HFFc6 (cell line): ENCODE measurements around the gene RAMP3. TPM values are rescaled to one million over a fixed set of nuclear protein-coding genes. Genes with fewer than 3 reads are reported as not detected.

ENCODE experiments used
- DNase-seq: peaks from one replicate; pipeline ENCODE4 v3.0.0-alpha.2; 2018
- H3K27ac Mint-ChIP-seq: 2 replicates; pipeline ENCODE4 v1.8.0; 2020; ENCODE audit warnings: mild to moderate bottlenecking, mixed read lengths
- H3K27me3 Mint-ChIP-seq: 2 replicates; pipeline ENCODE4 v1.8.0; 2021; ENCODE audit warnings: mild to moderate bottlenecking, moderate library complexity, mixed read lengths; ENCODE audit not compliant: insufficient read depth
- H3K36me3 Mint-ChIP-seq: 2 replicates; pipeline ENCODE4 v1.8.0; 2021; ENCODE audit warnings: low read depth, mixed read lengths
- H3K4me1 Mint-ChIP-seq: 2 replicates; pipeline ENCODE4 v1.8.0; 2020; ENCODE audit warnings: low read depth, mixed read lengths
- H3K4me3 Mint-ChIP-seq: 2 replicates; pipeline ENCODE4 v1.8.0; 2020; ENCODE audit warnings: mild to moderate bottlenecking, moderate library complexity, mixed read lengths
- H3K9me3 Mint-ChIP-seq: 2 replicates; pipeline ENCODE4 v1.8.0; 2020; ENCODE audit warnings: mild to moderate bottlenecking, mixed read lengths
- CTCF ChIP-seq: fragments of 200-600 bp; sonication (generic); IDR thresholded peaks from 2 replicates; pipeline ENCODE4 v1.5.0; 2021; ENCODE audit warnings: antibody characterized with exemption, mild to moderate bottlenecking
- total RNA-seq, 6 experiments: library from RNA; stranded (reverse); fragmentation: NEBNext Ultra II Directional; extraction: Animal tissue kit (Norgen Biotek cat#: 25700); gene quantifications; 2 replicates in 1 of 6; 3 replicates in 5 of 6; pipeline ENCODE4 v1.2.3, GENCODE V29; 2021

RAMP3 gene
- total RNA-seq, 6 experiments from 2014 or later: not detected

- no peak overlapping the region for H3K4me3 Mint-ChIP-seq
- H3K27ac Mint-ChIP-seq: no peak overlapping the region
- no peaks in the 10 kb centered on the region for H3K9me3 Mint-ChIP-seq
- H3K4me1 Mint-ChIP-seq: no peaks in the 10 kb centered on the region
- TF ChIP-seq CTCF: no peak
- H3K27me3 Mint-ChIP-seq: peaks cover 16% of the 10 kb centered on the region
- DNase-seq: no peak
- H3K36me3 Mint-ChIP-seq: no peaks in the 10 kb centered on the region
These were observed 36.2 kb downstream of the RAMP3 start for GRCh38 chr7:45193828-45194227.

- H3K9me3 Mint-ChIP-seq: no peaks in the 10 kb centered on the region; the same call in 1 of the 2 replicates
- DNase-seq: no peak
- TF ChIP-seq CTCF: no peak
- H3K4me3 Mint-ChIP-seq: no peak overlapping the region
- H3K36me3 Mint-ChIP-seq: no peaks in the 10 kb centered on the region
- H3K27ac Mint-ChIP-seq: no peak overlapping the region
- no peaks in the 10 kb centered on the region for H3K4me1 Mint-ChIP-seq
- H3K27me3 Mint-ChIP-seq: peaks cover 24% of the 10 kb centered on the region
These were observed 38.8 kb downstream of the RAMP3 start for GRCh38 chr7:45196374-45196773.

GRCh38 chr7:45197461-45197860 lies 39.9 kb downstream of the RAMP3 start:
- Mint-ChIP-seq H3K4me3 (no peak overlapping the region), H3K4me1 (no peaks in the 10 kb centered on the region), H3K9me3 (no peaks in the 10 kb centered on the region; the same call in 1 of the 2 replicates), H3K27me3 (peaks cover 30% of the 10 kb centered on the region), H3K27ac (no peak overlapping the region), H3K36me3 (no peaks in the 10 kb centered on the region)
- no peak for DNase-seq
- no peak for TF ChIP-seq CTCF

GRCh38 chr7:45198986-45199385 lies 41.4 kb downstream of the RAMP3 start:
- no peak for DNase-seq
- H3K9me3 Mint-ChIP-seq: no peaks in the 10 kb centered on the region; the same call in 1 of the 2 replicates
- no peak overlapping the region for H3K4me3 Mint-ChIP-seq
- peaks cover 26% of the 10 kb centered on the region for H3K27me3 Mint-ChIP-seq
- TF ChIP-seq CTCF: no peak
- no peaks in the 10 kb centered on the region for H3K36me3 Mint-ChIP-seq
- peaks cover 2% of the 10 kb centered on the region; the same call in 1 of the 2 replicates for H3K4me1 Mint-ChIP-seq
- H3K27ac Mint-ChIP-seq: no peak overlapping the region

- no peak overlapping the region for H3K27ac Mint-ChIP-seq
- no peaks in the 10 kb centered on the region; the same call in 1 of the 2 replicates for H3K9me3 Mint-ChIP-seq
- H3K4me3 Mint-ChIP-seq: no peak overlapping the region
- DNase-seq: no peak
- TF ChIP-seq CTCF: no peak
- H3K36me3 Mint-ChIP-seq: no peaks in the 10 kb centered on the region
- peaks cover 7% of the 10 kb centered on the region; the same call in 1 of the 2 replicates for H3K4me1 Mint-ChIP-seq
- peaks cover 25% of the 10 kb centered on the region for H3K27me3 Mint-ChIP-seq
These were observed 41.9 kb downstream of the RAMP3 start for GRCh38 chr7:45199506-45199905.

GRCh38 chr7:45202625-45203024 lies 45.0 kb downstream of the RAMP3 start:
- Mint-ChIP-seq H3K36me3 (no peaks in the 10 kb centered on the region), H3K4me3 (no peak overlapping the region), H3K4me1 (peaks cover 9% of the 10 kb centered on the region; the same call in 1 of the 2 replicates), H3K9me3 (no peaks in the 10 kb centered on the region; the same call in 1 of the 2 replicates), H3K27me3 (peaks cover 35% of the 10 kb centered on the region), H3K27ac (no peak overlapping the region)
- TF ChIP-seq CTCF: no peak
- no peak for DNase-seq
